ENCODE results near the gene CNTN5.

CNTN5 gene

DNA sequence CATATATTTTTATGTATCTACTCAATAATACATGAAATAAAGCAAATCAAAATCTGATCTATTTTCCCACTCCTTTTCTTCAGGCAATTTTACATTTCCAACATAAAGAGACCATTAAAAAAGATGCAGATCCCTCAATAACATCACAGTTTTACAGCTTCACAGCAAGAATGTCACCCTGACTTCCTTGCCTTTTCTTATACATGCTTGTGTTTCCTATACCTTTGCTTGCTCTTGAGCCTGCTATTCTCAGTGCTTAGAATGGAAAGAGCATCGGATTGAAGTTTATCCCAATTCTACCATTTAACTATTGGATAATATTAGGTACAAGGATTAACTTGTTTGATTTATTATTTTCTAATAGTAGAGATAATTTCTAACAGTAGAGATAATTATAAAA is 176.7 kb downstream of the CNTN5 start:
- no peak overlapping the region for H3K27ac ChIP-seq
- no peak for TF ChIP-seq CTCF (conservative IDR thresholded peaks at IDR 0.05)

DNA sequence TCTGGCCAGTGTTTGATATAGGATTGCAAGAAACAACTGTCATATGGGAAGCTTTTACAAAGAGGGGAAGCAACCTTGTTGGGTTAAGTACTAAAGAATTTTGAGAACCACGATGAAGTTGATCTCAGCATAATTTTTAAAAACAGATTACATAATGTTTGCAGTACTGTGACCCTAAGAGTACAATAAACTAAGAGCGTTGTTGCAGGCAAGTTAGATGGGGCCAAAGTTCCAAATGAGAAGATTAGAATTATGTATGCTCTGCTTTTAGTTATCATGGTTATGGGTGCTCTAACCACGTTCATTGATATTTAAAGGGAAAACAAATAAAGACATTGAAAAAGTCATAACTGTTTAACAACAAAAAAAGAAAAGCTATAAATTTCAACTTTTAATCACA is 177.5 kb downstream of the CNTN5 start:
- no peak for TF ChIP-seq CTCF (conservative IDR thresholded peaks at IDR 0.05)
- H3K27ac ChIP-seq: no peak overlapping the region

- no peak for TF ChIP-seq CTCF (conservative IDR thresholded peaks at IDR 0.05)
- H3K27ac ChIP-seq: no peak overlapping the region
Observed at GRCh38 chr11:99199341-99199740, 178.6 kb downstream of the CNTN5 start.

- no peak overlapping the region for H3K27ac ChIP-seq
Observed at GRCh38 chr11:99200720-99201119, 180.0 kb downstream of the CNTN5 start.

DNA sequence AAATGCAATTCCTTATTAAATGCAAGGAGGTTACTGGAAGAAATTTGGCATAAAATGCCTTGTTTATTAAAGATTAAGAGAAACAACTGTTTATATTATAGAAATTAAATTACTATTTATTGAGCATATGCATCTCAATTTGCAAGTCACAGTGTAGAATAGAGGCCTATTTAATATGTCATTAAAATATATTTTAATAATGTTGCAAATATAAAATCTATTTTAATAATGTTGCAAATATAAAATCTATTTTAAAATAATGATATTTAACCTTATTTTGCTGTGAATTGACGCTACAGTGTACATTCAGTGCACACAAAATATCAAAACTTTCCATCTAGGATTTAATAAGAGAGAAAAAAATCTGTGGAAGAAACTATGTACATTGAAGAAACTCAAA is 188.1 kb downstream of the CNTN5 start:
- no peak for TF ChIP-seq CTCF (conservative IDR thresholded peaks at IDR 0.05)
- H3K27ac ChIP-seq: no peak overlapping the region

More at GRCh38 chr11:99200720-99201119, 180.0 kb downstream of the CNTN5 start:
- no peak for TF ChIP-seq CTCF (conservative IDR thresholded peaks at IDR 0.05)

GRCh38 chr11:99229544-99229943 is 208.8 kb downstream of the CNTN5 start:
- no peak for TF ChIP-seq CTCF (conservative IDR thresholded peaks at IDR 0.05)

GRCh38 chr11:99234534-99234933 is 213.8 kb downstream of the CNTN5 start:
- H3K27ac ChIP-seq: no peak overlapping the region
- no peak for TF ChIP-seq CTCF (conservative IDR thresholded peaks at IDR 0.05)

More at GRCh38 chr11:99229544-99229943, 208.8 kb downstream of the CNTN5 start:
- H3K27ac ChIP-seq: no peak overlapping the region

GRCh38 chr11:99238401-99238800 is 217.7 kb downstream of the CNTN5 start:
- TF ChIP-seq CTCF (conservative IDR thresholded peaks at IDR 0.05): no peak
- H3K27ac ChIP-seq: no peak overlapping the region

Data from VCaP (cell line).